OCI-LY7 (cell line): ENCODE results near the gene FMO2. TPM values are rescaled to one million over a fixed set of nuclear protein-coding genes. Genes with fewer than 3 reads are reported as not detected.

Experiments
- BruUV-seq: library from RNA; stranded (reverse); fragments of 400-500 nt; replicated peaks from 2 replicates; lab custom pipeline; 2021; lab: Mats Ljungman, UMichigan
- CTCF ChIA-PET: fragments of 300-600 bp; sonication (Branson Sonifier 250); formaldehyde crosslinking; loops from one replicate; lab custom pipeline; 2022; ENCODE audit warnings: antibody characterized with exemption; ENCODE audit not compliant: unreplicated experiment; lab: Charles Lee
- POLR2A ChIA-PET: fragments of 300-600 bp; sonication (Branson Sonifier 250); formaldehyde crosslinking; loops from one replicate; lab custom pipeline; 2022; ENCODE audit warnings: antibody characterized with exemption; lab: Charles Lee
- DNase-seq: peaks from one replicate; pipeline ENCODE4 v3.0.0-alpha.2; 2015; ENCODE audit warnings: low spot score
- H2AFZ ChIP-seq: fragments of 200-600 bp; sonication (generic), shearing (Covaris generic); 2 replicates; pipeline ENCODE4 v1.6.1; 2014; ENCODE audit warnings: mild to moderate bottlenecking, antibody characterized with exemption, low read length, moderate library complexity
- H3K27ac ChIP-seq: fragments of 200-600 bp; sonication (generic); 2 replicates; pipeline ENCODE4 v1.5.1; 2014; ENCODE audit warnings: mixed run types, low read depth, mild to moderate bottlenecking, moderate library complexity, low read length, inconsistent platforms; ENCODE audit not compliant: poor library complexity, severe bottlenecking
- H3K36me3 ChIP-seq: fragments of 200-600 bp; sonication (generic); 2 replicates; pipeline ENCODE4 v1.6.1; 2014; ENCODE audit warnings: mild to moderate bottlenecking, antibody characterized with exemption, low read length, moderate library complexity, mixed read lengths; ENCODE audit not compliant: insufficient read depth
- H3K4me1 ChIP-seq: fragments of 200-600 bp; sonication (generic); 2 replicates; pipeline ENCODE4 v1.5.1; 2014; ENCODE audit warnings: mild to moderate bottlenecking, low read length; ENCODE audit not compliant: insufficient read depth, poor library complexity, severe bottlenecking
- H3K4me2 ChIP-seq: fragments of 200-600 bp; sonication (generic); 2 replicates; pipeline ENCODE4 v1.6.1; 2014; ENCODE audit warnings: mild to moderate bottlenecking, low read length
- H3K4me3 ChIP-seq: fragments of 200-600 bp; sonication (generic); 2 replicates; pipeline ENCODE4 v1.5.1; 2014; ENCODE audit warnings: mild to moderate bottlenecking, low read depth, low read length; ENCODE audit not compliant: poor library complexity, severe bottlenecking
- H3K79me2 ChIP-seq: fragments of 200-600 bp; sonication (generic); 2 replicates; pipeline ENCODE4 v1.6.1; 2016; ENCODE audit warnings: low read depth, mild to moderate bottlenecking, low read length, moderate library complexity, mixed read lengths; ENCODE audit not compliant: insufficient read depth
- H3K9me2 ChIP-seq: fragments of 200-600 bp; sonication (generic); 2 replicates; pipeline ENCODE4 v1.6.1; 2016; ENCODE audit warnings: mild to moderate bottlenecking, low read length, mixed read lengths; ENCODE audit not compliant: insufficient read depth
- H3K9me3 ChIP-seq: fragments of 200-600 bp; sonication (generic); 2 replicates; pipeline ENCODE4 v1.6.1; 2014; ENCODE audit warnings: mild to moderate bottlenecking, mixed run types, low read length, mixed read lengths
- H4K20me1 ChIP-seq: fragments of 200-600 bp; sonication (generic); 2 replicates; pipeline ENCODE4 v1.6.1; 2014; ENCODE audit warnings: mild to moderate bottlenecking, antibody characterized with exemption, low read length, moderate library complexity, mixed read lengths; ENCODE audit not compliant: insufficient read depth
- EZH2phosphoT487 ChIP-seq: fragments of 200-600 bp; sonication (generic); IDR thresholded peaks from 2 replicates; pipeline ENCODE4 v1.6.1; 2018; ENCODE audit warnings: low read depth, borderline replicate concordance, mild to moderate bottlenecking, mixed run types, antibody characterized with exemption, low read length, moderate library complexity, mixed read lengths
- intact Hi-C: fragments of 100-400 bp; cut with micrococcal nuclease; formaldehyde crosslinking; loops from one replicate; pipeline ENCODE4 v1.10.0; 2022; ENCODE audit not compliant: unreplicated experiment
- total RNA-seq, 2 experiments: library from RNA; depleted of rRNA in 1 of 2; stranded (reverse); fragments of >200 nt in 1 of 2; shearing (Covaris generic) in 1 of 2; gene quantifications; 2 replicates each; pipeline ENCODE4 v1.2.3, GENCODE V29; 2014 to 2022
- TF ChIP-seq, protein P1 (sequence below): fragments of 200-600 bp; sonication (generic); conservative IDR thresholded peaks from 2 replicates; pipeline ENCODE4 v1.5.1; 2014; ENCODE audit warnings: mild to moderate bottlenecking, antibody characterized with exemption, low read length, moderate library complexity, mixed read lengths

Gene FMO2
- total RNA-seq, 2 experiments from 2014 or later, result not detected

DNA sequence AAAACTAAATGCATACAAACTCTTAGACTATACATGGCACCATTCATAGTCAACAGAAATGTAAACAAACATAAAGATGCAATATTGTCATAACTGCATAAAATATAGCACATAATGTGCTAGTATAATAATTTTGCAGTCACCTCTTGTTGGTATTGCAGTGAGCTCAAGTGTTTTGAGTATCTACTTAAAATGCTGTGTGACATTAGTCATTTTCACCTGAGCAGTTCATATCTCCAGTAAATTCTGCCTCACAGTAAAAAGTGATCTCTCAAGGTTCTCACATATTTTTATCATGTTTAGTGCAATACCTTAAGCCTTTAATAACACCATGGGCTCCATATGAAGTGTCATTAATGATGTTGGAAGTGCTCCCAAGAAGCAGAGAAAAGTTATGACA is 29.6 kb upstream of the FMO2 start:
- ChIA-PET CTCF (no interaction called here), POLR2A (interaction anchor here (0.6 to 1.6 kb wide), 2 partner anchors 18 to 19 kb away, joined by 3 to 5 read pairs; no protein-coding TSS in a partner anchor)
- TF ChIP-seq EZH2phosphoT487, result no peak
- TF ChIP-seq, protein P1, sequence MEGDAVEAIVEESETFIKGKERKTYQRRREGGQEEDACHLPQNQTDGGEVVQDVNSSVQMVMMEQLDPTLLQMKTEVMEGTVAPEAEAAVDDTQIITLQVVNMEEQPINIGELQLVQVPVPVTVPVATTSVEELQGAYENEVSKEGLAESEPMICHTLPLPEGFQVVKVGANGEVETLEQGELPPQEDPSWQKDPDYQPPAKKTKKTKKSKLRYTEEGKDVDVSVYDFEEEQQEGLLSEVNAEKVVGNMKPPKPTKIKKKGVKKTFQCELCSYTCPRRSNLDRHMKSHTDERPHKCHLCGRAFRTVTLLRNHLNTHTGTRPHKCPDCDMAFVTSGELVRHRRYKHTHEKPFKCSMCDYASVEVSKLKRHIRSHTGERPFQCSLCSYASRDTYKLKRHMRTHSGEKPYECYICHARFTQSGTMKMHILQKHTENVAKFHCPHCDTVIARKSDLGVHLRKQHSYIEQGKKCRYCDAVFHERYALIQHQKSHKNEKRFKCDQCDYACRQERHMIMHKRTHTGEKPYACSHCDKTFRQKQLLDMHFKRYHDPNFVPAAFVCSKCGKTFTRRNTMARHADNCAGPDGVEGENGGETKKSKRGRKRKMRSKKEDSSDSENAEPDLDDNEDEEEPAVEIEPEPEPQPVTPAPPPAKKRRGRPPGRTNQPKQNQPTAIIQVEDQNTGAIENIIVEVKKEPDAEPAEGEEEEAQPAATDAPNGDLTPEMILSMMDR, result no peak
- Histone ChIP-seq H3K27ac (no peak overlapping the region), H4K20me1 (no peaks in the 10 kb centered on the region), H3K9me2 (no peaks in the 10 kb centered on the region), H3K9me3 (peaks cover 5% of the 10 kb centered on the region; the same call in 1 of the 2 replicates), H3K4me1 (no peaks in the 10 kb centered on the region), H2AFZ (no peak overlapping the region), H3K4me2 (no peak overlapping the region), H3K79me2 (no peaks in the 10 kb centered on the region), H3K36me3 (no peaks in the 10 kb centered on the region), H3K4me3 (no peak overlapping the region)
- no peak for DNase-seq
- intact Hi-C loops, result no loop called here
- no TSS peak for BruUV-seq

- DNase-seq, result no peak
- Histone ChIP-seq H3K79me2 (no peaks in the 10 kb centered on the region), H3K27ac (no peak overlapping the region), H4K20me1 (no peaks in the 10 kb centered on the region), H3K4me3 (no peak overlapping the region), H3K36me3 (no peaks in the 10 kb centered on the region), H3K4me1 (no peaks in the 10 kb centered on the region), H3K9me3 (peaks cover 5% of the 10 kb centered on the region; the same call in 1 of the 2 replicates), H3K4me2 (no peak overlapping the region), H2AFZ (no peak overlapping the region), H3K9me2 (peaks cover 7% of the 10 kb centered on the region; the same call in 1 of the 2 replicates)
- BruUV-seq, result no TSS peak
- CTCF ChIA-PET, result no interaction called here
- POLR2A ChIA-PET, result no interaction called here
- TF ChIP-seq EZH2phosphoT487, result no peak
- TF ChIP-seq, protein P1, result no peak
- intact Hi-C loops, result no loop called here
Observed at GRCh38 chr1:171158096-171158495, 27.0 kb upstream of the FMO2 start.

- H3K27ac ChIP-seq, result no peak overlapping the region
- TF ChIP-seq, protein P1, result no peak
- TF ChIP-seq EZH2phosphoT487, result no peak
- POLR2A ChIA-PET, result no interaction called here
- no peak for DNase-seq
- intact Hi-C loops, result no loop called here
- CTCF ChIA-PET, result no interaction called here
- no peaks in the 10 kb centered on the region for H3K36me3 ChIP-seq
- H3K9me3 ChIP-seq, result peaks cover 5% of the 10 kb centered on the region; the same call in 1 of the 2 replicates
- H2AFZ ChIP-seq, result no peak overlapping the region
- H3K4me2 ChIP-seq, result no peak overlapping the region
- no peaks in the 10 kb centered on the region for H3K79me2 ChIP-seq
- BruUV-seq, result no TSS peak
- H3K4me1 ChIP-seq, result no peaks in the 10 kb centered on the region
- no peak overlapping the region for H3K4me3 ChIP-seq
- no peaks in the 10 kb centered on the region for H4K20me1 ChIP-seq
- H3K9me2 ChIP-seq, result peaks cover 7% of the 10 kb centered on the region; the same call in 1 of the 2 replicates
Observed at GRCh38 chr1:171158551-171158950, 26.5 kb upstream of the FMO2 start.
